HFF-Myc (cell line): ENCODE results near the gene TSPAN18.

ENCODE experiments used
- DNase-seq: peaks from one replicate; pipeline ENCODE4 v3.0.0-alpha.2; 2011; ENCODE audit warnings: low read depth; ENCODE audit errors: extremely low read depth
- H3K4me3 ChIP-seq: replicated peaks from 2 replicates; pipeline ENCODE4 v1.5.1; 2011; ENCODE audit warnings: low read depth, mild to moderate bottlenecking, control low read depth, low read length
- CTCF ChIP-seq: IDR thresholded peaks from 2 replicates; pipeline ENCODE4 v1.5.1; 2012; ENCODE audit warnings: mild to moderate bottlenecking, low read depth, low read length, control low read depth; ENCODE audit errors: missing control alignments

Gene TSPAN18

GRCh38 chr11:44914105-44914504 is 187.3 kb downstream of the TSPAN18 start:
- TF ChIP-seq CTCF = no peak
- H3K4me3 ChIP-seq = no peak overlapping the region
- DNase-seq = no peak

- no peak for TF ChIP-seq CTCF
- H3K4me3 ChIP-seq = no peak overlapping the region
- DNase-seq = no peak
Observed at GRCh38 chr11:44915004-44915403, 188.2 kb downstream of the TSPAN18 start.

- no peak for DNase-seq
- no peak for TF ChIP-seq CTCF
- no peak overlapping the region for H3K4me3 ChIP-seq
Observed at GRCh38 chr11:44915621-44916020, 188.9 kb downstream of the TSPAN18 start.

- DNase-seq = no peak
- H3K4me3 ChIP-seq = no peak overlapping the region
- TF ChIP-seq CTCF = no peak
Observed at GRCh38 chr11:44916331-44916730, 189.6 kb downstream of the TSPAN18 start.

GRCh38 chr11:44916801-44917385 is 190.1 kb downstream of the TSPAN18 start:
- TF ChIP-seq CTCF = no peak
- no peak overlapping the region for H3K4me3 ChIP-seq
- no peak for DNase-seq

GRCh38 chr11:44917741-44918140 is 191.0 kb downstream of the TSPAN18 start:
- no peak for DNase-seq
- TF ChIP-seq CTCF = no peak
- H3K4me3 ChIP-seq = no peak overlapping the region

GRCh38 chr11:44920451-44920850 is 193.7 kb downstream of the TSPAN18 start:
- TF ChIP-seq CTCF = no peak
- no peak overlapping the region for H3K4me3 ChIP-seq
- no peak for DNase-seq
